Breast epithelium (tissue), 4 donors: Measurements from ENCODE around the gene LMCD1. TPM values are rescaled to one million over a fixed set of nuclear protein-coding genes. Genes with fewer than 3 reads are reported as not detected.
A peak's percentile ranks its signal among the peaks of the same experiment; 100 is the strongest.

Experiments used
- DNase-seq, 2 donors: peaks; one replicate each; pipeline ENCODE4 v3.0.0-alpha.2; 2019; ENCODE audit warnings: low spot score in 2 of 2
- H3K27ac ChIP-seq, 2 donors: fragments of 200-600 bp; sonication (generic) in 1 of 2; one replicate each; pipeline ENCODE4 v1.5.1; 2016 to 2019; ENCODE audit warnings: mild to moderate bottlenecking in 1 of 2
- H3K27me3 ChIP-seq, 2 donors: fragments of 200-600 bp; sonication (generic) in 1 of 2; one replicate each; pipeline versions ENCODE4 v1.5.1 to v1.6.0; 2017 to 2019; ENCODE audit warnings: control low read depth in 1 of 2, mild to moderate bottlenecking in 1 of 2
- H3K36me3 ChIP-seq: fragments of 200-600 bp; one replicate; pipeline ENCODE4 v1.5.1; 2019
- H3K4me1 ChIP-seq, 2 donors: fragments of 200-600 bp; sonication (generic); one replicate each; pipeline ENCODE4 v1.5.1; 2016 to 2019; ENCODE audit warnings: control low read depth in 1 of 2
- H3K4me3 ChIP-seq, 3 donors: fragments of 200-600 bp; sonication (generic); 1 replicate in 2 of 3; 2 replicates in 1 of 3; pipeline ENCODE4 v1.5.1; 2016 to 2019; ENCODE audit warnings: mild to moderate bottlenecking in 3 of 3, moderate library complexity in 2 of 3
- H3K9me3 ChIP-seq, 2 donors: fragments of 200-600 bp; sonication (generic) in 1 of 2; one replicate each; pipeline ENCODE4 v1.5.1; 2016 to 2019; ENCODE audit warnings: control low read depth in 1 of 2
- POLR2A ChIP-seq: fragments of 450-650 bp; IDR thresholded peaks from one replicate; pipeline ENCODE4 v1.6.1; 2016; ENCODE audit warnings: antibody characterized with exemption, mild to moderate bottlenecking, moderate library complexity
- POLR2AphosphoS5 ChIP-seq, 3 donors: sonication (generic); formaldehyde crosslinking; IDR thresholded peaks; one replicate each; pipeline ENCODE4 v1.6.1; 2017; ENCODE audit warnings: antibody characterized with exemption in 3 of 3
- intact Hi-C: fragments of 100-400 bp; cut with DNase I; formaldehyde crosslinking; loops from one replicate; pipeline ENCODE4 v1.15.1; 2023; ENCODE audit warnings: low total_unique reads
- total RNA-seq, 3 donors: library from RNA; depleted of rRNA; stranded (reverse); fragments of >200 nt; gene quantifications; one replicate each; pipeline ENCODE4 v1.1.0, GENCODE V29; 2016
- TF ChIP-seq, protein P1 (sequence below), 3 donors: fragments of 450-650 bp; IDR thresholded peaks; one replicate each; pipeline ENCODE4 v1.5.1; 2016 to 2017; ENCODE audit warnings: antibody characterized with exemption in 3 of 3, mild to moderate bottlenecking in 3 of 3, moderate library complexity in 3 of 3

Gene LMCD1
- total RNA-seq, 3 donors from 2014 or later = 53.0 to 228 (median 105) TPM

GRCh38 chr3:8473029-8473428 is 28.6 kb upstream of the LMCD1 start:
- Histone ChIP-seq H3K27me3 (no peaks in the 10 kb centered on the region), H3K36me3 (no peaks in the 10 kb centered on the region), H3K27ac (no peak overlapping the region), H3K9me3 (no peaks in the 10 kb centered on the region), H3K4me1 (no peaks in the 10 kb centered on the region), H3K4me3 (no peak overlapping the region)
- no peak for DNase-seq
- intact Hi-C loops = no loop called here
- TF ChIP-seq, protein P1, sequence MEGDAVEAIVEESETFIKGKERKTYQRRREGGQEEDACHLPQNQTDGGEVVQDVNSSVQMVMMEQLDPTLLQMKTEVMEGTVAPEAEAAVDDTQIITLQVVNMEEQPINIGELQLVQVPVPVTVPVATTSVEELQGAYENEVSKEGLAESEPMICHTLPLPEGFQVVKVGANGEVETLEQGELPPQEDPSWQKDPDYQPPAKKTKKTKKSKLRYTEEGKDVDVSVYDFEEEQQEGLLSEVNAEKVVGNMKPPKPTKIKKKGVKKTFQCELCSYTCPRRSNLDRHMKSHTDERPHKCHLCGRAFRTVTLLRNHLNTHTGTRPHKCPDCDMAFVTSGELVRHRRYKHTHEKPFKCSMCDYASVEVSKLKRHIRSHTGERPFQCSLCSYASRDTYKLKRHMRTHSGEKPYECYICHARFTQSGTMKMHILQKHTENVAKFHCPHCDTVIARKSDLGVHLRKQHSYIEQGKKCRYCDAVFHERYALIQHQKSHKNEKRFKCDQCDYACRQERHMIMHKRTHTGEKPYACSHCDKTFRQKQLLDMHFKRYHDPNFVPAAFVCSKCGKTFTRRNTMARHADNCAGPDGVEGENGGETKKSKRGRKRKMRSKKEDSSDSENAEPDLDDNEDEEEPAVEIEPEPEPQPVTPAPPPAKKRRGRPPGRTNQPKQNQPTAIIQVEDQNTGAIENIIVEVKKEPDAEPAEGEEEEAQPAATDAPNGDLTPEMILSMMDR (IDR thresholded peaks at IDR 0.05) = no peak
- TF ChIP-seq POLR2AphosphoS5 (IDR thresholded peaks at IDR 0.05) (no peak), POLR2A (no peak)

DNA sequence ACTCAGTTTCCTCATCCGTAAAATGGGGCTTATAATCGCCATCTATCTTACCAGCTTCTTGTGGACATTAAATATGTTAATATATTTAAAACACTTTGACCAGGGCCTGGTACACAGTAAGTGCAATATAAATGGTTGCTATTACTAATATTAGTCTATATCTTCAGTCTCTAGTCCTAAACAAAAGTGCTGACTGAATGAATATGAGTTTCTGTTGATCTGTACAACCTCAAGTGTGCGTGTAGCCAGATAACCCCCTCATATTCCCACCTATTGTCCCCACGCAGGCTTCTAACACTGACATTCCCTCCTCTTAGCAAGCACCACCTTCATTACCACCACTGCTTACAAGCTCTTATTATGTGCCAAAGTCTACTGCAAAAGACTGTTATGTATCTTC is 27.6 kb upstream of the LMCD1 start:
- intact Hi-C loops = no loop called here
- no peak for DNase-seq
- Histone ChIP-seq H3K27ac (no peak overlapping the region), H3K9me3 (no peaks in the 10 kb centered on the region), H3K27me3 (no peaks in the 10 kb centered on the region), H3K4me1 (no peaks in the 10 kb centered on the region), H3K36me3 (no peaks in the 10 kb centered on the region), H3K4me3 (no peak overlapping the region)
- no peak for TF ChIP-seq POLR2A
- TF ChIP-seq POLR2AphosphoS5 (IDR thresholded peaks at IDR 0.05) = no peak

GRCh38 chr3:8474991-8475390 is 26.6 kb upstream of the LMCD1 start:
- TF ChIP-seq POLR2AphosphoS5 (IDR thresholded peaks at IDR 0.05) = no peak
- TF ChIP-seq, protein P1 (IDR thresholded peaks at IDR 0.05) = no peak
- no peak for TF ChIP-seq POLR2A
- H3K27ac ChIP-seq = no peak overlapping the region
- H3K4me1 ChIP-seq = no peaks in the 10 kb centered on the region
- no peaks in the 10 kb centered on the region for H3K36me3 ChIP-seq
- no peaks in the 10 kb centered on the region for H3K27me3 ChIP-seq
- H3K9me3 ChIP-seq = no peaks in the 10 kb centered on the region
- no peak for DNase-seq
- no peak overlapping the region for H3K4me3 ChIP-seq
- intact Hi-C loops = no loop called here

DNA sequence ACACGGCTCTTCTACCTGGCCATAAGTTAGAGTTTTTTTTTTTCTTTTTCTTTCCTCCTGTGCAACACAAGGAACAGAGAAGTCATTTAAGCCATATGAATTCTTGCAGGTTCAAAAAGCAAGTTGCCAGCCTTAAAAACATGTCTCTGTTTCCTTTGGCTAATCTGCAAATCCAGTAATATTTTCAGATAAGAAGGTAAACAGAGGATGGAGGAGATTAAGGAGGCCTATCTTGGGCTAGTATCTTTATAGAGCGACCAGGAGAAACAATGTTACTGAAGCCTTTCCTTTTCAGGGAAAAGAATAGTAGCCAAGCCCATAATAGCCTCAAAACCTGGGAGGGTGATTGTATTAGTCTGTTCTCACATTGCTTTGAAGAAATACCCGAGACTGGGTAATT is 20.9 kb upstream of the LMCD1 start:
- Histone ChIP-seq H3K4me1 (peaks cover 6 to 11% of the 10 kb centered on the region in 2 donors), H3K27ac (peak overlapping the region in 1 of 2 donors; percentile 2), H3K4me3 (no peak overlapping the region), H3K9me3 (peaks cover 0 to 4% of the 10 kb centered on the region in 2 donors), H3K27me3 (no peaks in the 10 kb centered on the region), H3K36me3 (no peaks in the 10 kb centered on the region)
- TF ChIP-seq, protein P1 (IDR thresholded peaks at IDR 0.05) = no peak
- no peak for TF ChIP-seq POLR2A
- DNase-seq = no peak
- intact Hi-C loops = no loop called here

DNA sequence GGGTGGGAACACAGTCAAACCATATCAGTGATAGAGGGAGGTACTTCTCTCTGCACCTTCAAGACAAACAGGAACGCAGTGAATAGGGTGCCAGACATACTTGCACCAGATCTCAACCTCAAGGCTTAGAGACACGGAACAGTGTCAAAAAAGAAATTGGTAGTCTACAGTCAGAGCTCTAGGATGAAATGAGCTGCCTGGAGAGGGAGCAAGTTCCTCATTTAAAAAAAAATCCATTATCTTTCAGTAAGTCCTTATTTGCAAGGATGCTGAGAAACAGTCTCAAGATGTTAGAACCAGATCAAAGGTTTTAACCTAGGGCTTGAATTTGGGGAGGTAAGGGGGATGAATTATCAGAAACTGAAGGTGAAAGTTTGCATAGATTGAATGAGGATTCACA is 20.2 kb upstream of the LMCD1 start:
- Histone ChIP-seq H3K9me3 (peaks cover 0 to 4% of the 10 kb centered on the region in 2 donors), H3K4me1 (peaks cover 6 to 11% of the 10 kb centered on the region in 2 donors), H3K27me3 (no peaks in the 10 kb centered on the region), H3K27ac (peak overlapping the region in 1 of 2 donors; percentile 92), H3K4me3 (no peak overlapping the region), H3K36me3 (no peaks in the 10 kb centered on the region)
- intact Hi-C loops = no loop called here
- TF ChIP-seq POLR2A = no peak
- TF ChIP-seq, protein P1 (IDR thresholded peaks at IDR 0.05) = no peak
- TF ChIP-seq POLR2AphosphoS5 (IDR thresholded peaks at IDR 0.05) = no peak
- DNase-seq = no peak

DNA sequence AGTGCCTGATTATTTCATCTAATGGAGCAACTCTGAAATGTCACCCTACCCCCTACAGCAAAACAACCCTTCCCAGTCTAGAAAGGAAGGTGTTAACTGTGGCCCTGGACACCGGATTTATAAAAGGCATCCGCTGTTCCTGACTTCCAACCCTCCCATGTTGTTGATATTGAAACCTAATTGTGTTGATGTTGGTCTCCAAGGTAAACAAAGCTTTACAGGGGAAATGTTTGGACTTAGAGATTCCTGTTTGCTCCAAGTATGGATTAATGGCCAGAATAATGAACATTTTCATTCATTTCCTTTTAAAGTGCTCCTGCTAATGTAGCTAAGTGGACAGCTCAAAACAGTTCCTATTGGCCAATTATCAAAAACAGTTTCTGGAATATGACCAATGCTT is 19.4 kb upstream of the LMCD1 start:
- DNase-seq = no peak
- Histone ChIP-seq H3K27me3 (no peaks in the 10 kb centered on the region), H3K9me3 (peaks cover 0 to 4% of the 10 kb centered on the region in 2 donors), H3K36me3 (no peaks in the 10 kb centered on the region), H3K4me3 (no peak overlapping the region), H3K4me1 (peaks cover 6 to 11% of the 10 kb centered on the region in 2 donors), H3K27ac (peak overlapping the region; percentile 79 to 92)
- TF ChIP-seq POLR2A (no peak), POLR2AphosphoS5 (IDR thresholded peaks at IDR 0.05) (no peak)
- TF ChIP-seq, protein P1 (IDR thresholded peaks at IDR 0.05) = no peak
- intact Hi-C loops = no loop called here
